Hematopoietic multipotent progenitor cell (in vitro differentiated cells): ENCODE results near the gene SNX22. TPM values are rescaled to one million over a fixed set of nuclear protein-coding genes. Genes with fewer than 3 reads are reported as not detected.

Source experiments
- DNase-seq, 3 donors: peaks; one replicate each; pipeline ENCODE4 v3.0.0-alpha.2; 2011 to 2015; ENCODE audit warnings: low read depth in 2 of 3, low spot score in 2 of 3
- total RNA-seq: library from RNA; depleted of rRNA; stranded (reverse); fragments of >200 nt; gene quantifications from one replicate; pipeline ENCODE4 v1.2.3, GENCODE V29; 2012

SNX22 gene
- total RNA-seq, 1 donor: 1.1 TPM

GRCh38 chr15:64133623-64134344, 17.7 kb upstream of the SNX22 start:
- no peak for DNase-seq

- DNase-seq: peak in 1 of 3 donors; percentile 41
These were observed 17.1 kb upstream of the SNX22 start for GRCh38 chr15:64134345-64134829.

GRCh38 chr15:64136347-64136746, 15.2 kb upstream of the SNX22 start:
- no peak for DNase-seq

- DNase-seq: no peak
These were observed 14.2 kb upstream of the SNX22 start for GRCh38 chr15:64137226-64137833.

GRCh38 chr15:64138331-64138941, 13.1 kb upstream of the SNX22 start:
- no peak for DNase-seq

GRCh38 chr15:64141798-64142512, 9.6 kb upstream of the SNX22 start:
- DNase-seq: no peak

- no peak for DNase-seq
These were observed 8.3 kb upstream of the SNX22 start for GRCh38 chr15:64143276-64143675.

GRCh38 chr15:64144192-64144564, 7.4 kb upstream of the SNX22 start:
- no peak for DNase-seq

GRCh38 chr15:64144565-64145281, 6.8 kb upstream of the SNX22 start:
- DNase-seq: no peak

- DNase-seq: no peak
These were observed 5.5 kb upstream of the SNX22 start for GRCh38 chr15:64146041-64146440.

GRCh38 chr15:64146520-64146884, 5.0 kb upstream of the SNX22 start:
- no peak for DNase-seq

- DNase-seq: no peak
These were observed 4.4 kb upstream of the SNX22 start for GRCh38 chr15:64146885-64147681.

GRCh38 chr15:64148168-64148567, 3.4 kb upstream of the SNX22 start:
- no peak for DNase-seq

- no peak for DNase-seq
These were observed 3.0 kb upstream of the SNX22 start for GRCh38 chr15:64148581-64148980.

- no peak for DNase-seq
These were observed 2.1 kb upstream of the SNX22 start for GRCh38 chr15:64149424-64149823.

GRCh38 chr15:64149893-64150578, 1.5 kb upstream of the SNX22 start:
- DNase-seq: peak in 2 of 3 donors; percentile 41 to 67

- peak in 1 of 3 donors; percentile 31 for DNase-seq
These were observed 1.2 kb downstream of the SNX22 start for GRCh38 chr15:64152507-64153387.
